ENCODE results near the gene ARPC3.
"Not testable (repeated sequence)": the region's sequence is repeated elsewhere in the genome, so short reads cannot be mapped to it uniquely, and the experiment has no call there.

The ARPC3 gene

DNA sequence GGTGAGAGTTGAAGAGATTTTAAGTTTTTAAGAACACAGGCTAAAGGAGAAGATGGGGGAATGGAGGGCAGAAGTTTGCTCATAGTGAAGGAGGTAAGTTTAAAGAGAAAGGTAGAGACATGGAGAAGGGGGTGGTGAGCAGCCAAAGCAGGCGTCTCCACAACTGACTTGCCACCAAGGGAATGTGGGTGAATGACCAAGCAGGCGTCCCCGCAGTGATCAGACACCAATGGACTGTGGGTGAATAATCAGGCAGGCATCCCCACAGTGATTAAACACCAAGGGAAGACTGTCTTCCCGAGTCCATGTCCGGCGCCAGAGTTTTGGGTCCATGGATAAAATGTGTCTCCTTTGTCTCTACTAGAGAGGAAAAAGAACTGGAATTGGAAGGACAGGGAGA is 40.1 kb downstream of the ARPC3 start:
- not testable (repeated sequence) for DNase-seq

DNA sequence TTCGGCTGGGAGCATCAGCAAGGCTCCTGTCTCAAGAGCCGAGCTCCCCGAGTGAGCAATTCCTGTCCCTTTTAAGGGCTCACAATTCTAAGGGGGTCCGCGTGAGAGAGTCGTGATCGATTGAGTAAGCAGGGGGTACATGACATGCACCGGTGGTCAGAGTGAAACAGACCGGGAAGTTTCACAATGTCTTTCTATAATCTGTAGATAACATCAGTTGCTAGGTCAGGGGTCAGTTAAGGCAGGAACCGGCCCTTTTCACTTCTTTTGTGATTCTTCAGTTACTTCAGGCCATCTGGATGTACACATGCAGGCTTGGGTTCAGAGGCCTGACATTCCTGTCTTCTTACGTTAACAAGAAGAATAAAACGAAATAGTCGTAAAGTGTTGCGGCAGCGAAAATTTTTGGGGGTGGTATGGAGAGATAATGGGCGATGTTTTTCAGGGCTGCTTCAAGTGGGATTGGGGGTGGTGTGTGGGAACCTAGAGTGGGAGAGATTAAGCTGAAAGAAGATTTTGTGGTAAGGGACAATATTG is 44.9 kb downstream of the ARPC3 start:
- DNase-seq: not testable (repeated sequence)

DNA sequence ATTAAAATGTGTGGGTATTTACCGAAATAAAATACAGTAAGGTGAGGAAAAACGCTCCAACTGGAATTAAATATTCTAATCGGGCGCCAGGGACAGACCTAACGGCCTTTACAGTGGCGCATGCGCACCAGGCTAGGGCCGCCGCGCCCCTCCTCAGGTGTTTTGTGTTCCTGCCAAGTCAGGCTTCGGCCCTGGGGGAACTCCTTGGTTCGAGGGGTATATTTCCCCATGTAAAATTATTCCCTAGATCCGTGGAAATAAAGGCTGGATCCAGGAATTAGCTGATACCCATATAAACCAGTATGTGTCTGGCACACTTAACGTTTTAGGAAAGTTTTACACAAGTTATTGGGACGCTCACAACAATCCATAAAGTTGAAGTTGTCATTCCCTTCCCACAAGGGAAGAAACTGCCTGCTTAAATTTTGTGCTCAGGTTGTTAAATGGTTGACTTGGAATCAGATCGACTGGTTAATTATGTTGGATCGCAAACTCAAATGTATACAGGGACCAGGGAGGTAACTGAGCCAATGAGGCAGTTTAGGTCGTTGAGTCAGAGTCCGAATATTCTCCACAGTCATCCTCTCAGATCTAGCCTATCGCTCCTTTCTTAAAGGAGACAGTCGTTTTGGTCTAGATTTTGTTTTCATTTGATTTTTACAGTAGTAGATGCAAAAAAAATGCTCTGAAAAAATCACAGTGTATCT is 46.0 kb downstream of the ARPC3 start:
- peak; percentile 29 to 71 for DNase-seq

DNA sequence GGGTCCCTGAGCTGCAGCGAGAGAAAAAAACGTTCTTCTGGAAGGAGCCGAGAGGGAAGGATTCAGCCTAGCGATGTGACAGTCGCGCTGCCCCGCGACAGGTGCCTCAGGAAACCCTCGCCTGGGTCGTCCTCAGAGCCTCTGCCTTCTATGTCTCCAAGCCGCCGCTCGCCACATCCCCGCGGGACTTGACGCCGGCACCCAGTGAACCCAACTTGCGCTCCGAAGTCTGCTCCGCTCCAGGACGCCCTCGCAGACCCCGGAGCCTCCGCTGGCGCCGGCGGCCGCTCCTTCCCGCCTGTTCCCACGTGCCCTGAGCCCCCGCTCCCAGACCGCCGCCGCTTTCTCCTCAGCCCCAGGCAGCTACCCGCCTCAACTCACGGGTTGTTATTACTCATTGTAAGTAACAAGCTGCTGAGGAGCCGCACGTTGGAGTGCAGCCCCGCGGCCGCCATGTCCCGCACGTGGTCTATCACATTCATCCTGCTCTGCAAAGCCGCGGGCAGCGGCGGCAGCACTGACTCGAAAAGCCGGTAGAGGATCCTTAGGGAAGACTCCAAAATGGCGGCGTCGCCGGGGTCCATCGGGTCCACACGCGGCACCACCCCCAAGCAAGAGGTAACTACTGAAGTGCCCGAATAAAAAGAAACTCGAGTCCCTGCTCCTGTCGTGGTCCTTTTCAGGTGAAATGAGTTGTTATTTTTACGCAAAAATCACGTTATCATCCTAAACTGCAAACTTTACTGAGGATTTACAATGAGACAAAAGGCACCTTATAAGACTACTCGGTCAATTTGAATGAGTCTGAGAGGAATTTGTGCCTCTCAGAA is 46.8 kb downstream of the ARPC3 start, which contains the start of gene ANAPC7:
ANAPC7 (minus strand) TSS at position 563 of the 830 bp plus-strand sequence; CDS start at position 482, 81 bp downstream.
- peak; percentile 62 to 76 for DNase-seq

Data from bone marrow (tissue), 2 donors.